Measurements from ENCODE around the gene NR3C2. TPM values are rescaled to one million over a fixed set of nuclear protein-coding genes. Genes with fewer than 3 reads are reported as not detected.

NR3C2 gene
- polyA plus RNA-seq, 3 donors = 0.09 to 0.27 (median 0.20) TPM

DNA sequence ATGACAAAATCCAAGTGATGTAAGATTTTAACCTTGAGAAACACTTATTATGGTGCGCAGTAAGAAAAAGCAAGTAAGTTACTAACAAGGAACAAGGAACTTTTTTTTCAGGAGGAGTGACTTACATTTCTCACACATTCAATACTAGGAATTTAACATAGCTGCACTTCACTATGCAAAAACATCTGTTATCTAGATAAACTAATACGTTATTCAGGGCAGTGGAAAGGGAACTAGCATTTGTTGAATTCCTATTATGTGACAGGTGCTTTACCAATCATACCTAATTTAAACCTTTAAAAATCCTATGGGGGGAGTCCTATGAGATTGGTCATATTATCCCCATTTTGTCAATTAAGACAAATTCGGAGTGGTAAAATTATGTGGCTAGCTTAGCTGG is 238.0 kb downstream of the NR3C2 start:
- peaks cover 0 to 2% of the 10 kb centered on the region in 2 donors for H3K27me3 ChIP-seq (ENCODE audit: control insufficient read depth in 2 of 2, insufficient read depth in 2 of 2, low read length in 2 of 2)
- H3K27me3 Mint-ChIP-seq (ENCODE audit: low read depth in 3 of 3) = peaks cover 0 to 12% (median 2%) of the 10 kb centered on the region in 3 donors
- intact Hi-C loops (cut with micrococcal nuclease) = no loop called here
- no peak overlapping the region for H3K4me3 Mint-ChIP-seq
- no peak overlapping the region for H3K9ac ChIP-seq (ENCODE audit: insufficient read depth, low read length, poor library complexity, severe bottlenecking)
- peaks cover 0 to 2% (median 0%) of the 10 kb centered on the region in 7 donors for H3K9me3 Mint-ChIP-seq
- no CpG with 5 or more reads among the region's 3 CpGs for WGBS (ENCODE audit: insufficient coverage)
- H2AFZ ChIP-seq (ENCODE audit: insufficient read depth, low read depth, low read length, poor library complexity, severe bottlenecking) = no peak overlapping the region
- H3K27ac Mint-ChIP-seq = no peak overlapping the region
- TF ChIP-seq, protein P1, sequence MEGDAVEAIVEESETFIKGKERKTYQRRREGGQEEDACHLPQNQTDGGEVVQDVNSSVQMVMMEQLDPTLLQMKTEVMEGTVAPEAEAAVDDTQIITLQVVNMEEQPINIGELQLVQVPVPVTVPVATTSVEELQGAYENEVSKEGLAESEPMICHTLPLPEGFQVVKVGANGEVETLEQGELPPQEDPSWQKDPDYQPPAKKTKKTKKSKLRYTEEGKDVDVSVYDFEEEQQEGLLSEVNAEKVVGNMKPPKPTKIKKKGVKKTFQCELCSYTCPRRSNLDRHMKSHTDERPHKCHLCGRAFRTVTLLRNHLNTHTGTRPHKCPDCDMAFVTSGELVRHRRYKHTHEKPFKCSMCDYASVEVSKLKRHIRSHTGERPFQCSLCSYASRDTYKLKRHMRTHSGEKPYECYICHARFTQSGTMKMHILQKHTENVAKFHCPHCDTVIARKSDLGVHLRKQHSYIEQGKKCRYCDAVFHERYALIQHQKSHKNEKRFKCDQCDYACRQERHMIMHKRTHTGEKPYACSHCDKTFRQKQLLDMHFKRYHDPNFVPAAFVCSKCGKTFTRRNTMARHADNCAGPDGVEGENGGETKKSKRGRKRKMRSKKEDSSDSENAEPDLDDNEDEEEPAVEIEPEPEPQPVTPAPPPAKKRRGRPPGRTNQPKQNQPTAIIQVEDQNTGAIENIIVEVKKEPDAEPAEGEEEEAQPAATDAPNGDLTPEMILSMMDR (IDR thresholded peaks at IDR 0.05) = no peak
- H3K79me2 ChIP-seq (ENCODE audit: insufficient read depth, low read length) = no peaks in the 10 kb centered on the region
- no peak for DNase-seq
- H3K4me2 ChIP-seq (replicated peaks; ENCODE audit: extremely low read depth, low read length, poor library complexity, severe bottlenecking) = no peak overlapping the region
- H3K27ac ChIP-seq (ENCODE audit: low read depth in 1 of 2, low read length in 2 of 2) = no peak overlapping the region
- no peaks in the 10 kb centered on the region for H3K4me1 ChIP-seq (ENCODE audit: control insufficient read depth in 1 of 2, insufficient read depth in 2 of 2, low read length in 2 of 2)
- no peaks in the 10 kb centered on the region for H3K9me3 ChIP-seq (replicated peaks in 1 of 2; ENCODE audit: control insufficient read depth in 1 of 2, insufficient read depth in 1 of 2, low read length in 2 of 2)
- H3K36me3 ChIP-seq (replicated peaks in 1 of 2; ENCODE audit: control insufficient read depth in 1 of 2, insufficient read depth in 2 of 2, low read length in 2 of 2) = no peaks in the 10 kb centered on the region
- no peak overlapping the region for H3K4me3 ChIP-seq (replicated peaks in 1 of 3; ENCODE audit: low read depth in 2 of 3, low read length in 3 of 3)
- no peaks in the 10 kb centered on the region for H3K4me1 Mint-ChIP-seq
- no peaks in the 10 kb centered on the region for H4K20me1 ChIP-seq (ENCODE audit: insufficient read depth, low read length)
- H3K36me3 Mint-ChIP-seq = no peaks in the 10 kb centered on the region

DNA sequence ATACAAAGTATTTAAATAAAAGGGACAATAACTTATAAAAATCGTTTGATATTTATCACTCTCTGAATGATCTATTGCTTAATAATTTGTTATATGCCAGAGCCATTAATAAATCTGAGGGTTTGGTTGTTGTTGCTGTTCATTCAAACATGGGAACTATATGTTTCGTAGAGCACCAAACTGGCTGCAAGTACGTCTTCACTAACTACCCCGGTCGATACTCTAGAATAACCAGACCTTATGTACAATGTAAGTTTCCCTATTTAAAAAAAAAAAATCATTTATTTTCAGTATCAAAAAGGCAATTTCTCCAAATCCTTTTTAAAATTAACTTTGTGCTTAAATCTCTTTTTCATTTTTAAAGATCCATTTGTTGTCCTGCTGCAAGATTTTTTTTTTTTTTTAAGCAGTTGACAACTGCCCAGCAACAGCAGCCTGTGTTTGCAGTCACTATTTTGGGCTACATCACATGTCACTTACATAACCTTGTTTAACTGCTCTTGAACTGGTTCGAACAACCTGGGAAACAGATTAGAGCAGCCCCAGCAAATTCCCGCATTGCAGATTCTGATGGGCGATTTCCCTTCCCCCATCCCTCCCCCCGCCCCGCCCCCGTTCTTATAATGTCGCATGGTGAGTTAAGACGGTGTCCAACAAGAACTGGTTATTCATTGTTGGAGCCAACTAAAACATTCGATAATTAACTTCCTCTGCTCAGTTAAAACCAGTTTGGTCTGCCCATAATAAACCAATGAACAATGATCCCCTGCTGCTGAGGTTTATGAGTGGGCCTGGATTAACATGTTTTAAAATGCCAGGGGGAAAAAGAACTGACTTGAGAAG is 238.9 kb downstream of the NR3C2 start:
- no CpG with 5 or more reads among the region's 14 CpGs for WGBS (ENCODE audit: insufficient coverage)
- no peak overlapping the region for H3K27ac Mint-ChIP-seq

More for the DNA sequence above, 238.9 kb downstream of the NR3C2 start:
- intact Hi-C loops (cut with micrococcal nuclease) = no loop called here
- Histone ChIP-seq H3K4me1 (ENCODE audit: control insufficient read depth in 1 of 2, insufficient read depth in 2 of 2, low read length in 2 of 2) (no peaks in the 10 kb centered on the region), H3K4me2 (replicated peaks; ENCODE audit: extremely low read depth, low read length, poor library complexity, severe bottlenecking) (no peak overlapping the region), H3K36me3 (replicated peaks in 1 of 2; ENCODE audit: control insufficient read depth in 1 of 2, insufficient read depth in 2 of 2, low read length in 2 of 2) (no peaks in the 10 kb centered on the region), H3K27ac (ENCODE audit: low read depth in 1 of 2, low read length in 2 of 2) (no peak overlapping the region), H3K79me2 (ENCODE audit: insufficient read depth, low read length) (no peaks in the 10 kb centered on the region), H3K4me3 (replicated peaks in 1 of 3; ENCODE audit: low read depth in 2 of 3, low read length in 3 of 3) (no peak overlapping the region), H2AFZ (ENCODE audit: insufficient read depth, low read depth, low read length, poor library complexity, severe bottlenecking) (no peak overlapping the region), H4K20me1 (ENCODE audit: insufficient read depth, low read length) (no peaks in the 10 kb centered on the region), H3K27me3 (ENCODE audit: control insufficient read depth in 2 of 2, insufficient read depth in 2 of 2, low read length in 2 of 2) (peaks cover 0 to 2% of the 10 kb centered on the region in 2 donors), H3K9me3 (replicated peaks in 1 of 2; ENCODE audit: control insufficient read depth in 1 of 2, insufficient read depth in 1 of 2, low read length in 2 of 2) (no peaks in the 10 kb centered on the region), H3K9ac (ENCODE audit: insufficient read depth, low read length, poor library complexity, severe bottlenecking) (no peak overlapping the region)
- Mint-ChIP-seq H3K4me3 (no peak overlapping the region), H3K4me1 (no peaks in the 10 kb centered on the region), H3K27me3 (ENCODE audit: low read depth in 3 of 3) (peaks cover 0 to 11% (median 2%) of the 10 kb centered on the region in 3 donors), H3K9me3 (peaks cover 0 to 1% (median 0%) of the 10 kb centered on the region in 7 donors), H3K36me3 (no peaks in the 10 kb centered on the region)
- no peak for DNase-seq
- TF ChIP-seq, protein P1 (IDR thresholded peaks at IDR 0.05) = no peak
